AML-193 (cell line): ENCODE data around the gene SOBP.

Source experiments
- DNase-seq, 2 experiments: peaks; one replicate each; lab custom pipeline; 2025; lab: John Stamatoyannopoulos, UW

The SOBP gene

DNA sequence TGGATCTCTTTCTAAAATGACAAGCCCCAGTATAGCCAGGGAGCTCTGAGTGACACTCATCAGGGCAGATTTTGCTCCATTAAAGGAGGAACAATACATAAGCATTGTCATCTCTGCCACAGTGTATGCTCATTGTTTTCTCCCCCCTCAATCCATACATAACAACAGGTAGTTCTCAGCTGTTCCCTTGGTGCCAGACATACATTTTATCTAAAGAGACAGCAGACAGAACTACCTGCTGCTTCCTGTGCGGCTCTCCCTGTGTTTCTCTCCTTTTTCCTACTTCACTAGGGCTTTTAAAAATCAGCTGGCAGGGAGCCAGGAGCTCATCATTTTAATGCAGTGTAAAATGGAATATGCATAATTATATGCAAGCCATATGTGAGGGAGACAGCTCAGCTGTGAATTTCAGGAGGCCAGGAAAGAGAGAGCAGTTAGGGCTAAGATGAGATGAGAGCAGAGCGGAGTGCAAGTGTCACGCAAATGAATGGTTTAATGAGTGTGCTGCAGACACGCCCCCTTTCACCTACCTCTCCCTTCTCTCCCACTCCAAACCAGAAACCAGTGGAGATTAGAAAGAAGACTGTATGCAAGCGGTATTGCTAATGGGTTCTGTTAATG is 96.0 kb downstream of the SOBP start:
- no peak for DNase-seq

DNA sequence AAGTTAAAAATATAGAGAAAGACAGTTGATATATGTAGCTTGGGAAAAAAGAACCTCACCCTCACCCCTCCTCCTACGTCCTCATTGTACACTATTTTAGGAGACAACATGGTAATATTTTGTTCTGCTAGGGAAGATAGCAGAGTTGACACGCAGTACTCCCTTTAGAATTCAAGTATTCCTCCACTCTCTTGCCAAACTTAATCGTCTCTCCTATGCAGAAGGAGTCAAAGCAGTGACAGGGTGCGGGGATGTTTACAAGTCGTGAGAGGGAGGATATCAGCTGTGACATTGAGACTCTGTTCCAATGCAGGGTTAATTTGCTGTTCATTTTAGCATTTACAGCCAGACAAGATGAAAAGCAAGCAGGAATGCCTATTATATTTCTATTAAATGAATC is 97.5 kb downstream of the SOBP start:
- no peak for DNase-seq

DNA sequence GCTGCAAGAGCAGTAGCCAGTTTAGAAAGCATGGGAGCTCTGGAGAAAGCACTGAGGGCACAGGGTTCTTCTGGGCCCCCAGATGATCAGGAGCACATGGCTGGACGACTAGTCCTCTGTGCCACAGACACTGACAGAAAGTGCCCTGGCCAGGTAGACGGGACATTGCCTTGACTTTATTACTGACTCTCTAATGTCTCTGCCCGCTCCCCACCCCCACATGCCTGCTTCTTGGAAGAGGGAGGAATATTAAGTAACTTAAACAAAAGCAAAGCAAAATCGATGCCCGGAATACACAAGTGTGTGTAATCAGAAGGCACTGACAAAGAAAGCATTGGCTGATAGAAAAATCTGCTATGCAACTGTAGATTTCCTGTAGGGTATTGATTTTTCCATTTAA is 99.3 kb downstream of the SOBP start:
- DNase-seq: no peak

DNA sequence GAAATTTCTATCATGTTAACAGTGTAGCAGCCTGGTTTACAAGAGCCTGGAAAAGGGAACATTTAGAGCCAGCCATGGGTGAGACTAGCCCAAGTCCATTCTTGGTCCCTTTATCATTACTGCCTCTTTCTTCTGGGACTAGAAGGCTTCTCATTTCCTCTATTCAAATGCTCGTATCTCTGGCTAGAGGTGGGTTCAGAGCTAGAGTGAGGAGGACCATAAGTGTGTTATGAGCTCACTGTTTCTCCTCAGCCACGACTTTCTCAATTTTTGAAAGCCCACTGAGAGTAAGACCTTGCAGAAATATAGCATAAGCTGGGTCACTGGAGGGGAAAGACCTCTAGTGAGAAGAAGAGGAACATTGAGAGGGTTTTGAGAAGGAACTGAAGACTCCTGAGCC is 100.0 kb downstream of the SOBP start:
- DNase-seq: no peak

DNA sequence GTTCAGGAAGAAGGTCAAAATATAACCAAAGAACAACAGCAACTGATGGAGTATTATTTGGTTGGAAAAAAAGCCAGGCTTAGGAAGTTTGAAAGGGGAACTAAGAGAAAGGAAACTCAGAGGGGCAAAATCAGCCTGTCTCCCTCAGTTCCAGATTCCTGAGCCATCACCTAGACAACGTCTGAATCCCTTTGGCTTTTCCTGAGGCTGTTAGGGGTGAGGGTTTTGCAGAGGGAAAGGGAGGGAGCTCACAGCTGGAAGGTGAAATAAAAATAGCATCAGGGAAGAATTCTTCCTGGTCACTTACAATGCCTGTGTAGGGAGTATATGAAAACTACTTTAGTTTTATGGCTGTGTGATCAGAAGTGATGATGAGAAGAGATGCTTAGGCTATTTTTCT is 100.5 kb downstream of the SOBP start:
- no peak for DNase-seq

DNA sequence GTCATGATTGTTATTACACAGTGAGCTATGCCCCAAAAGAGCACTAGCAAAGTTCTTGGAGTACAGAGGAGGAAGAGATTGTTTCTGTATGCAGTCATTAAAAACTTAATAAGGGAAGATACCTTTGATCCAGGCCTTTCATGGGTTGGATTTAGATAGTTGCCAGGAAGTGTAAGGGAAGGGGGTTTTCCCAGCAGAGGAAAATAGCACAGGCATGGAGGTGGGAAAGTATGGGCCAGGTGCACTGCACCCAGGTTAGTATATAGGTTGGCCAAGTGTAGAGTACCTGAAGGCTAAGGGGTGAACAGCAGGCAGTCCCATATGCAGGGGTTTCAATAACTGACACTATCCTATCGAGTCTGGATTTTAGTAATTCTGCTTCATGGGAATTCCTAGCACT is 101.4 kb downstream of the SOBP start:
- no peak for DNase-seq

DNA sequence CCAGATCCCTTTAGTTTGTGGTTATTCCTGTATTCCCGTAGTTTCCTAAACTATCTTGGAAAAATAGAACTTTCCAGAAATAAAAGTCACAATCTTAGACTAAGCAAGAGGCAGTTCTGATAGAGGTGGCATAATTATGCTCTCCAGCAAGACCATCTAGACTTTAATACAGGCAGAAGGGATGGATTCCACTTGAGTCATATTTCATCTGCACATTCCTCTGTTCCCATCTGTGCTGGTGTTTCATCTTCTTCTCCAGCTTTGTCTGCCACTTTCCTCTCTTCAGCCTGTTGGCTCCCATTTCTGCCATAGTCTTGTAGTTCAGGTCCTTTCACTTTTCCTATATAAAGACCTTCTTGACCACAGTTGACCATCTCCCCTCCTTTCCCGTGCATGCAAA is 102.9 kb downstream of the SOBP start:
- DNase-seq: no peak

DNA sequence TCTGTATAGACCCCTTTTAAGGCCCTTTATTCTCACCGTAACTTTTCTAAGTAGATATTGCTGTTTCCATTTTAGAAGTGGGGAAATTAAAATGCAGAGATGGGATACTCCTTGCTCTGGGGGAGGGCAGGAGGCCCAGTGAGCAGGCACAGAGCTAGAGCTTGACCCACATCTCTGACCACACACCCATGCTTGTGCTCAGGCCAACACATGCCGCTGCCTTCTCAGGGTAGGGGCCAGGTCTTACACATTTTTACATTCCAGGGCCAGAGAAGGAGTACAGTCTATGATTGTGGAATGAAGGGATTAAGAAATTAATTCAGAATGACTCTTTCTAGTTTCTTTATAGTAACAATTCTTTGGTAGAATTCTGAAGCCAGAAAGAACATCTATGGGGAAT is 104.8 kb downstream of the SOBP start:
- DNase-seq: no peak

DNA sequence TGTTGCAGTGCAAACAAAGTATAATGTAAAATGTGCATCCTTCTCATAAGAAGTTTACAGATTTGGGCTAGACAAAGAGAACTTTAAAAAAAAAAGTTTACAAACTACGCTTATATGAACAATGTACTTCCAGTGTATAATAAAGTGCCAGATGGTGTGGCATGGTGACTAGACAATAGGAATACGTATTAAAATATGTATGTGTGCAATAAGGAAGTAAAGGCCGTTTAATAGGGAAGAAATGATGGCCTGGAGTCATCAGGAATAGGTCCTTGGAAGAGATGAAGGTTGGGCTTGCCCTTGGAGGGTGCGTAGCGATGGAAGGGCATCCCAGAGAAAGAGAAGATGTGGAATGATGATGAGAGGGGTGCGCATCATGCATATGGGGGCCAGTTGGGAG is 108.2 kb downstream of the SOBP start:
- no peak for DNase-seq

DNA sequence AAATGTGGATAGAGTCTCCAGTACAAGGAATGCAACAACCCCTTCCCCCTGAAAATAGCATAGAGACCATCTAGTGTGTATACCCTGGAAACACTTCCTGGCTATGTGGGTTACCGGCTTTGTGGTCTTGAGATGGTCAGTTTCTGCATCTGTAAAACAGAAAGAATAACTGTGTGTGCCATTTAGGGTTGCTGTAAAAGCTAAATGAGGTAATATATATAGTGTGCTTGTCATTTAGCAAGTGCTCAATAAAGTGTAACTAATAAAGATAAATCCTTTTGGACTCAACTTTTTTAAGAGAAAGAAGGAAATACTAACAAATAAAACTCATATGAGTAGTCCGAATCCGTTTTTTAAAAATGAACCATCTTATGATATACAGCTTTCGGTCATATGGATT is 109.1 kb downstream of the SOBP start:
- no peak for DNase-seq

DNA sequence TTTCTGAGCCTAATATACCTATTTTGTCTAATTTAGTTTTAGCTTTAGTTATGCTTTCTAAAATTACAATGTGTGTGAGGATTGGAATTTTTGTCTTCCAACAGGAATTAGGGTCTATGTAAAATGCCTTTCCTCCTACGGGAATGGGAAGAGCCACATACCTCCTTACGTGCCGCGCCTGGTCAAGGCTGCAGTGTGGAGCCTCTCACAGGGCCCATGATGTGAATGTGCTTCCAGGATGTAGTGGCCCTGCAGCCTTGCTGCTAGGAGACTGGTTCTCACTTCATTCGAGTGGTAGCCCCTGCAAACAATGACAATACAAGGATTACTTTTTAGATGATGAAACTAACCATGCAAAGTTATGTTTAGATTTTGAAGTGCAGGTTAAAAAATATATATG is 110.2 kb downstream of the SOBP start:
- DNase-seq: no peak

DNA sequence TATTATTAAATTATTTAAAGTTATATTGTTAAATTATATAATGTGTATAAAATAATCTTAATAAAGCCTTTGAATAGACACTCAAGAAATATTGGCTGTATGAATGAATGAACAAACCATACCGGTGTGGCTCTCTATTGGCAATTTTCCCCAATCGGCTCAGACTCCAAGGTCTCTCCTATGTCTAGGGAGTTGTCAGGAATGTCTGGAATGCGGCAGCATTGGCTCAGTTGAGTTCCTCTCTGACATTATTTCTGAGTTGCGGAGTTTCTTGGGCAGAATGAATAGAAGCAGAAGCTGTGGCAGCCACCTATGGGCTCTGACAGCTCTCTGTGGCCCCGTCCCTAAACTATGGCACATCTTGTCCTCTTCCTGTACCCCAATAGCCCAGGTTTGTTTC is 111.0 kb downstream of the SOBP start:
- DNase-seq: no peak

DNA sequence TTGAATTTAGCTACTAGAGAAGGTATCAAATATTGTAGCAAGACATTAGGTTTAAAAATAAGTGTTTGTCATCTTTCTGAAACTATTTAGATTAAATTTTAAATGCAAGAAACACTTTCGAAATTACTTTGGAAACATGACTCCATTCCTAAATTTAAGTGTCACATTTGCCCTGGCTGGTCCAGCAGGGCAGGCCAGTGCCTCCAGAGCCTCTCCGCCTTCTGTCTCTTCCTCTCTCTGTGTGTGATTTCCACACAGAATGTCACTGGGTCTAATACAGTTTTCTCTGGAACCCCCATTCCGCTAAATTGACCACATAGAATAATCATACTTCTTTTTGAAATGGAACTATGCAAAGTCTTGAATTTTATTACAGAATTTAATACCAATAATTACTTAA is 111.5 kb downstream of the SOBP start:
- DNase-seq: no peak

DNA sequence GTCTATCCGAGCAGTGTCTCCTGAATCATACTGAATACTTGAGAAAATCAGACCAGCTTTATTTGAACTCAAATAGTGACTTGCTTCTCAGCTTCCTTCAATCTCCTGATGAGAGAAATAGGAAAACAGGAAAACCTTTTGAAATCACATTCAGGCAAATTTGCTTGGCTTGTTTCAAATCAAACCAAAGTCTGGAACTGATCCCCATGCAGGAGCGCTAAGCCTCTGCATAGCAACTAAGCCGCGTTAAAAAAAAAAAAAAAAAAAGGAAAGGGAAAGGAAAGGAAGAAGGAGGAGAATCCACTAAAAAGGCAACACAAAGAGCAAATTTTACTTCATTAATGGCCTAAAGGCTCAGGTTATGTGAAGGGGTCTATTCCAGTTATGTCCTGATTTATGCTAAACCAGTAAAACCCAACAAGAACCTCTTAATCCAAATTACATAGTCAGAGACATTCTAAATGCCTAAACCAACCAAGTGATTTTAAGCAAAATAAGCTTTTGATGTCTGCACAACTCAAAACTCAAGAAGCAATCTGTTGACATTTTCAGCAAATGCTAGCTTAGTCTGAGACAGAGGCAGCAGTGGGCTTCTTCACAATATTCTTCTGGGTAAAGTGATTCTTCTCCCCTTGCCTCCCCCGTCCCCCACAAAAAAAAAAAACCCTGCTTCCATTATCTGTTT is 112.5 kb downstream of the SOBP start:
- DNase-seq: no peak

DNA sequence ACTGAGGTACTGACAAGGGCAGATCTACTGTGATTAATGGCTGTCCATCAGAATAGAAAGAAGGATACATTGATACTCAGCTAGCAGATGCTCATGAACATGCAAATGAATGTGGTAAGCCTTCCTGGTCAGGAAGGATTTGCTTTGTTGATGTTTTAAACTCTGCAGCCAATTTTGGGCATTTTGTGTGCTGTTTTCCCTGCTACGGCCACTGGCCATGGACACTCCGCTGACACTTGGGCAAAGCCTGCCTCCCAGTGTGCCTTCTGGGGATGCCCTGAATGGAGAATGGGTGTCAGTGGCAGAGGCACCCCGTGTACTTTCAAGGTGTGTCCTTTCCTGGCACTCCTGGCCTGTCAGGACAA is 113.1 kb downstream of the SOBP start:
- no peak for DNase-seq

DNA sequence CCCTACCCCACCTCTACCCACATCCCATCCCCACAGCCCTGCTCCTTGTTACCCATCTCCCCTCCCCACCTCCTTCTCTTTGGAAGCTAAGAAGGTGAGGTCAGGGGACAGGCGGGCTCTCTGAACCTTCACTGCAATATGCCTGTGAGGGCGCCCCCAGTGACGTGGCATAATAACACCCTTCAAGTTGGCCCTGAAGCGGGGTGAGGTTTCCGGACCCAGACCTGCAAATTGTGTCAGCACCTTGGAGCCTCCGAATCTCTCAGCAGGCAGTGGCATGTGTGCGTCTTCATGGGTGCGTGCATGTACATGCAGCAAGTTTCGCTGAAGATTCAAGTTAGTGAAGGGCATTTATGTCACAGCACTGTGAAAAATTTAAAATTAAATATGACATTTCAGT is 114.6 kb downstream of the SOBP start:
- no peak for DNase-seq

DNA sequence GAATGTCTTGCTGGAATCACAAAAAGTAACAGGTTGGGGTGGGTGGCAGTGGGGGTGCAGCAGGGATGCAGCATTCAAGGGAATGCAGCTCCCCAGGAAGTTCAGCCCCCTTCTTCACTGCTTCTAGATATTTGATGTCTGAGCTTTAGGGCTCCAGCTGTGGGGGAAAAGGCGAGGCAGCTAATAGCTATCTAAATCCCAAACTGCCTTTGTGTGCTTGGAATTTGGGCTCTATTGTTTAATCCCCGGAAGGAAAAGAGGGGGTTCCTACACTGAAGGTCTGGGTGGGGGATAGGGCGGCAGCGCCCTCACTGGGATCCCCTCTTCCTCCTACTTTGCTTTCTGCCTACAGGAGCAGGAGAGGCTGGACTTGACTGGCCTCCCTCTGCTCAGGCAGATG is 116.5 kb downstream of the SOBP start:
- DNase-seq: no peak

DNA sequence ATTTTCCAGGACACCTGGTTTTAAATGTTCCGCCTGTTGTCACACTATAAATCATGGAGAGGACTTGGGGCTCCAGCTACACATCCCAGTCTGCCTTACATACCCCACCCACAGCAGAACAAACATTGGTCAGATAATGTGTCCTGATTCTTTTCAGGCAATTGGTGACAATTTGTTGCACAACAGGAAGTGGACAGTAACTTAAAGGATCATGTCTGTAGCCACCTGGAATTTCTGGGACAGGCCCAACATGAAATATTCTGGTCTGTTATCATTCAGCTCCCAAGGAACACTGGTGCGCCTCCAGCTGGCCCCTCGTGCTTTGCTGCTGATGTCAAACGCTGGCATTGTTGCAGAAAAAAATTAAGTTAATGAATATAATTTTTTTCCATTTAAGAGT is 117.2 kb downstream of the SOBP start:
- no peak for DNase-seq

DNA sequence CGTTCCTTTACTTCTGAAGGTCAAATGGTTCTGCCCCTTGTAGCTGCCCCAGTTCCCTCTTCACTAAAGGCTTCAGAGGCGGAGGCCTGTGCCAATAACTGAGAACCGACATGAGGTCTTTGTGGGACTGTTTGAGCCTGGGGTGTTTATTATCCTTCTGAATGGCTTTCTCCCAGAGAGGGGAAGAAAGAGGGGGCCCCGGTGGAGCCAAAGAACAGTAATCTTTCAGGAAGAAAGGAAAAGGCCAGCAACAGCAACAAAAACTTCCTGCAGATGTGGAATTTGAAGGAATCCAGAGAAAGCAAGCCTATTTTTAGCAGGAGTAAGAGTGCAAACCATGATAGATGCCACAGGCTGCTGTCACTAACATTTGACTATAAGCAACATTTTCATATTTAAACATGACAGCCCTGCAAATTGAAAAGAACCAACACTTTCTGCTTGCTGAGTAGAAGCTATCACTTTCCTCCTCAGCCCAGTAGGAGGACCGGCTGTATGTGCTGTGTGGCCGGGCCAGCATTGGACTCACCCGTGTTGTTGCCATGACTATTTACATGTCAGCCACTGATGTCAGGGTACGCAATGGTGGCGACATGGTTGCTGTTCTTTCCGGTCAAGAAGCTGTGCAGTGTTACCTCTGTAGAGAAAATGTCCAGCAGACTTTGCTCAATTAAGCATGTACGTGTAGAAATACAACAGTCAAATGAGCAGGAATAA is 121.3 kb downstream of the SOBP start:
- no peak for DNase-seq

DNA sequence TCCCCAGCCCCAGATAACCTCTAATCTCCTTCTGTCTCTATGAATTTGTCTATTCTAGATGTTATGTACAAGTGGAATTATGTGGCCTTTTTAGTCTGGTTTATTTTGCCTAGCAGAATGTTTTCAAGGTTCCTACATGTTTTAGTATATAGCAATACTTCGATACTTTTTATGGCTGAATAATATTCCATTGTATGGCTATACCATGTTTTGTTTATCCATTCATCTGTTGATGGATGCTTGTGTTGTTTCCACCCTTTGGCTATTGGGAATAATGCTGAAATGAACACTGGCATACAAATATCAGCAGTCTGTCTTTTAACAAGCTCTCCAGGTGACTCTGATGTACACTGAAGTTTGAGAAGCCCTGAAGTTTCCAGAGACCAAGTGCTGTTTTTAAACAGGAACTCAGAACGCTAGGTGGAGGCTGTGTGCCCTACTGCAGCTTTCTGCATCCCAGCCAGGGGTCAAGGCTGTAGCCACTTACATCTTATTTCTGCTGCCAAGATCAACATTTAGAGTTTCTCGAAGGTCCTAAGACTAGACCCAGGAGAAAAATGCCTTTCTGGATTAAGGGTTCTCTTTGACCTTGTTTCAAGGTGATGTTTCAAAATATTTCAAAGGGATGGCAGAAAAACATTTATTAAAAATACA is 123.0 kb downstream of the SOBP start:
- DNase-seq: no peak

DNA sequence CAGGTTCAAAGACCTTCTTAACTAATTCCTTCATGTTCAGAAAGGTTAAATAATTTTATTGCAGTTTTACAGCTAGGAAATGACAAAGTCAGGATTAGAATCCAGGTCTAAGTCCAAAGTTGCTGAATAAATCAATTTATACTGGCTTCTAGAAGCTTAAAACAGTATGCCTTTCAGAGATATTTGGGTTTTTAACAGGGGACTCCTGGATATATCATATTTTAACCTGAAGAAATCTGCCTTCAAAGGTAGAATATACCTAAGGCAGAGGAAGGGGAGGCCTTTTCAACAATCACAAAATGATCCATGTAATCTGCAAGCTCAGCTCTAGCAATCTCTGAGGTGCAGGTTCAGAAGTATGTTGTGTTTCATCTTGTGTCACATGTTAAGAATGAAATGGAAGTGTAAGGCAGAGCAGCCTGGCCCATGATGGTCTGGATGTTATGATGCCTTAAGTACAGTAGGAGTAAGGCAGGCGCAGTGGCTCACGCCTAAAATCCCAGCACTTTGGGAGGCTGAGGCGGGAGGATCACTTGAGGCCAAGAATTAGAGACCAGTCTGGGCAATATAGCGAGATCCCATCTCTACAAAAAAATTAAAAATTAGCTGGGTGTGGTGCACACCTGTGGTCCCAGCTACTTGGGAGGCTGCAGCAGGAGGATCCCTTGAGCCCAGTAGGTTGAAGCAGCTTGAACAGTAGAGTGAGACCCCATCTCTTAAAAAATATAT is 123.9 kb downstream of the SOBP start:
- DNase-seq: no peak

DNA sequence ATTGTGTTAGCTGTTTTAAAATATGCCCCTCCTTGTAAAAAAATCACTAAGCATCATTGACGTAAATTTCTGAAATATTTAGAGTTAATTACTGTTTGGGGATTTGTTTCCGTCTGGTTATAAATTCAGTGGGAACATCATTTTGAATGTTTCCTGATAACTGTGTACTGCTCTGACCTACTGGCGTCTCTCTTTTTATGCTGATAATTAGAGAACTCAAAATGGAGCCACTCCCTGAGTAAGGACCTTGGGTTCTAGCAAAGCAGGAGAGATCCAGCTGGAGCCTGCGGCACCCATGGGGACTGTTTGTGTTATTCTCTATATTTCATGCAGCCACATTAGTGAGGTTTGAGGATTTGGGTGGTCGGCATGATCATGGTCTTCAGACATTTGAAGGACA is 124.9 kb downstream of the SOBP start:
- DNase-seq: no peak

DNA sequence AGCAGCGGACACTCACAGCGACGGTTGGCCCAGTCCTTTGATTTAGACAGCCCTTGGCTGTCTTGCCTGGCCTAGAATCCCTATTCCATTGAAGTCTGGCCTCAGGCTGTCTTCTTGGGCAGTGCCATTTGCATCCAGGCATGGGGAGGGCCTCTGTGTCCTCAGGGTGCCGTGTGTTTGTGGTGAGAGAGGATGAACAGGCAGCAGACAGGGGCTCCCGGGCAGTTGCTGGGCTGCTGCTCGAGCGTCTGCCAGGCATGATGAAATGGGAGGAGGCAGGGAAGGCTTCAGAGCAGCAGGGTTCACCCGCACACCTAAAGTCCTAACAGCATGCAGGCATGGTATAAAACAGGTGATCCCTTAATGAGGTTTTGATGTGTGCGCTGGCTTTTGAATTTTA is 126.9 kb downstream of the SOBP start:
- DNase-seq: no peak
